Measurements from ENCODE around the gene ERC2.

The ERC2 gene

DNA sequence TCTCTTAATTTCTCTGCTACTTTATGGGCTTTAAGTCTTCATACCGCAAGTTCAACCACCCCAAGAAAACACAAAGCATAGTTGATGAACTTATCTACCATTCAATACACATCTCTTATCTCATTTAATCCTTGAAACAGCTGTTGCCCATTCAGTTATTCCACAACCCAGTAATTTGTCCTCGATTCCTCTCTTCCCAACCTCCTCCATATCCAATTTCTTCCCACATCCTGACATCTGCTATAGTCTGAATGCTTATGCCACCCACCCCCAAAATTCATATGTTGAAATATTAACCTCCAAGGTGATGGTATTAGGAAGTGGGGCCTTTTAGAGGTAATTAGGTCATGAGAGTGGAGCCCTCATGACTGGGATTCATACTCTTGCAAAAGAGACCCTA is 345.4 kb downstream of the ERC2 start:
- peaks cover 3% of the 10 kb centered on the region for H3K27me3 Mint-ChIP-seq (ENCODE audit: low read depth)

DNA sequence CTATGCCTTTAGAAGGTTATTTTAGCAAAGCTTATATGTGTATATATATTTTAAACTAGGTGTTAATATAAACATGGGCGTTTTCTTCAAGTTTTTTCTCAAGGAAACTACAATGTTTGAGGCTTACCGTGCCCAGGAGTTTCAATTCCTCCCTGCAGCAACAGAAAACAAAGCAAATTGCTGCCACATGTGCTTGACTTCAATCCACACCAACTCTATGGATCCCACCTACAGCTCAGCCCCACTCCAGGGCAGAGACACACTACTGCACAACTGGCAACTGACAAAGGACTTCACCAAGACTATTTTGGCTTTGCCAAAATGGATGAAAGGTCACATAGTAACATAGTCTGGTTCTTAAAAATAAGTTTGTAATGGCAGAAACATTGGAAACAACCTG is 346.6 kb downstream of the ERC2 start:
- Mint-ChIP-seq H3K27me3 (ENCODE audit: low read depth) (peaks cover 3% of the 10 kb centered on the region), H3K27ac (no peak overlapping the region), H3K36me3 (ENCODE audit: low read depth) (no peaks in the 10 kb centered on the region), H3K4me3 (no peak overlapping the region), H3K4me1 (ENCODE audit: low read depth) (no peaks in the 10 kb centered on the region), H3K9me3 (no peaks in the 10 kb centered on the region)

More for the DNA sequence above, 345.4 kb downstream of the ERC2 start:
- no peak overlapping the region for H3K27ac Mint-ChIP-seq
- no peak overlapping the region for H3K4me3 Mint-ChIP-seq
- H3K4me1 Mint-ChIP-seq (ENCODE audit: low read depth): no peaks in the 10 kb centered on the region
- no peaks in the 10 kb centered on the region for H3K9me3 Mint-ChIP-seq
- no peaks in the 10 kb centered on the region for H3K36me3 Mint-ChIP-seq (ENCODE audit: low read depth)

GRCh38 chr3:56119575-56120349 is 348.5 kb downstream of the ERC2 start:
- no peaks in the 10 kb centered on the region for H3K36me3 Mint-ChIP-seq (ENCODE audit: low read depth)
- H3K4me3 Mint-ChIP-seq: no peak overlapping the region
- H3K4me1 Mint-ChIP-seq (ENCODE audit: low read depth): no peaks in the 10 kb centered on the region
- peaks cover under 1% of the 10 kb centered on the region for H3K9me3 Mint-ChIP-seq
- no peaks in the 10 kb centered on the region for H3K27me3 Mint-ChIP-seq (ENCODE audit: low read depth)
- H3K27ac Mint-ChIP-seq: no peak overlapping the region

DNA sequence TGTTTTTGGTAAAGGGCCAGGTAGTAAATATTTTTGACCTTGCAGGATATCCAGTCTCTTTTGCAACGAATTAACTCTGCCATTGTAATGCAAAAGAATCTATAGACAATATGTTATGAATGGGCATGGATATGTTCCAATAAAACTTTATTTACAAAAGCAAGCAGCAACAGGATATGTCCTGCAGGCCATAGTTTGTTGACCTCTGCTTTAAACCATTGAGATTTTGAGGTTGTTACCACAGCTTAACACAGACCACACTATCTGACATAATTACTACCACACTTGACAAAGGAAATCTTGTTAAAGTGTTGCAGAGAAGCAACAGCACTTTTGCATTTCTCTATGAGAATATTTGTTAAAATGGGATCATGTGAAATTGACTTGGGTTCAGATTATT is 349.3 kb downstream of the ERC2 start:
- H3K36me3 Mint-ChIP-seq (ENCODE audit: low read depth): no peaks in the 10 kb centered on the region
- H3K27ac Mint-ChIP-seq: no peak overlapping the region

GRCh38 chr3:56115698-56116097 is 352.6 kb downstream of the ERC2 start:
- no peaks in the 10 kb centered on the region for H3K36me3 Mint-ChIP-seq (ENCODE audit: low read depth)
- H3K27me3 Mint-ChIP-seq (ENCODE audit: low read depth): no peaks in the 10 kb centered on the region
- peaks cover 5% of the 10 kb centered on the region for H3K9me3 Mint-ChIP-seq

More for the DNA sequence above, 349.3 kb downstream of the ERC2 start:
- H3K4me1 Mint-ChIP-seq (ENCODE audit: low read depth): no peaks in the 10 kb centered on the region
- H3K27me3 Mint-ChIP-seq (ENCODE audit: low read depth): no peaks in the 10 kb centered on the region
- H3K4me3 Mint-ChIP-seq: no peak overlapping the region
- H3K9me3 Mint-ChIP-seq: peaks cover 5% of the 10 kb centered on the region

DNA sequence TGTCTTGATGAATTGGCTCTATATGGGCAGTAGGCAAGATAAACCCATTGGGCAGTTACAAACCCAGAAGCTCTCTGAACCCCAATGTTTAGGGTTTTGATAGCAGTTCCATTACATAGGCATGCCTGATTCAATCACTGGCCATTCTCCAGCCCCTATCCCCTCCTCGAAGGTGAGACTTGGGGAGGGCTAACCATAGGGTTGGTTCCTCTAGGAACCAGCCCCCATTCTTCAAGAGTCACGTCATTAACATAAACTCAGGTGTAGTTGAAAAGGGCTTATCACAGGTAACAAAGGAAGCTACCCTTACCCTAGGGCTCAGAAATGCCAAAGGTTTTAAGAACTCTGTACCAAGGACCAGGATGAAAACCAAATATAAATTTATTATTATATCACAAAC is 353.1 kb downstream of the ERC2 start:
- no peaks in the 10 kb centered on the region for H3K4me1 Mint-ChIP-seq (ENCODE audit: low read depth)
- no peaks in the 10 kb centered on the region for H3K27me3 Mint-ChIP-seq (ENCODE audit: low read depth)
- no peak overlapping the region for H3K4me3 Mint-ChIP-seq
- no peak overlapping the region for H3K27ac Mint-ChIP-seq
- H3K9me3 Mint-ChIP-seq: peaks cover 5% of the 10 kb centered on the region
- no peaks in the 10 kb centered on the region for H3K36me3 Mint-ChIP-seq (ENCODE audit: low read depth)

More at GRCh38 chr3:56115698-56116097, 352.6 kb downstream of the ERC2 start:
- Mint-ChIP-seq H3K4me3 (no peak overlapping the region), H3K4me1 (ENCODE audit: low read depth) (no peaks in the 10 kb centered on the region), H3K27ac (no peak overlapping the region)

DNA sequence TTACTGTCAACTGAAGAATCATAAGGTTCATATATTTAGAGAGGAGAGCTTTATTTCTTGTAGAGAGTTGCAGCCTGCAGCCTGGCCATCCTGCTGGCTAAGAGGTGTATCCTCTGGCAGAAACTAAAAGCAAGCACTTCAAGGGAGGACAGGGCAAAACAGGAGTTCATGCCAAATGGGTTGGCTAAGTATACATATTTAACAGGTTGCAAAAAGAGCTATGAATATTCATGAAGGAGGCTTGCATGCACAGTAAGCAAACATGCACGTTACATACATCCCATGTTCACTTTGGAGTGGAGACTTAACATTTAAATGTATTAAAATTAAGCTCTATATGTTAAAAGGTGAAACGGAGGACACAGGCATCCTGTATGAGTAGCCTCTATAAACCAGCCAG is 354.4 kb downstream of the ERC2 start:
- no peak overlapping the region for H3K4me3 Mint-ChIP-seq

DNA sequence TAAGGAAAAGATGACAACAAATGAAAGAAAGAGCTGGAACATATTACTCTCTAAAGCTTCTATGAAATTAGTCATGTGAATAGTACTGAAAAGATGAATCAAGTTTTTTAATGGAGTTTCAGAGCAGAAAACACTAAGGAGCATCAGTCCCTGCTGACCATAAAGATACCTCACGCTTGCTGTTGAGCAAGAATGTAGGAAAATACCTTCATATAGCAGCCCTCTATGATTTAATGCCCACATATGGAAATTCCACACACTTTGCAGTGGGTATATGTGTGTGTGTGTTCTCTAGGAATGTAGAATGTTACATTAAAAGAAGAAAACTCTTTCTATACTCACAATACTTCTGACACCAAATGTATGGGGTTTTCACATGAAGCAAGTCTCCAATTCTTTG is 355.0 kb downstream of the ERC2 start:
- H3K27ac Mint-ChIP-seq: no peak overlapping the region
- peaks cover 5% of the 10 kb centered on the region for H3K9me3 Mint-ChIP-seq
- H3K36me3 Mint-ChIP-seq (ENCODE audit: low read depth): no peaks in the 10 kb centered on the region
- H3K4me1 Mint-ChIP-seq (ENCODE audit: low read depth): no peaks in the 10 kb centered on the region
- no peak overlapping the region for H3K4me3 Mint-ChIP-seq
- no peaks in the 10 kb centered on the region for H3K27me3 Mint-ChIP-seq (ENCODE audit: low read depth)

More for the DNA sequence above, 354.4 kb downstream of the ERC2 start:
- Mint-ChIP-seq H3K27ac (no peak overlapping the region), H3K4me1 (ENCODE audit: low read depth) (no peaks in the 10 kb centered on the region), H3K36me3 (ENCODE audit: low read depth) (no peaks in the 10 kb centered on the region), H3K9me3 (peaks cover 5% of the 10 kb centered on the region), H3K27me3 (ENCODE audit: low read depth) (no peaks in the 10 kb centered on the region)

- no peak overlapping the region for H3K4me3 Mint-ChIP-seq
- no peaks in the 10 kb centered on the region for H3K27me3 Mint-ChIP-seq (ENCODE audit: low read depth)
- H3K9me3 Mint-ChIP-seq: peaks cover 5% of the 10 kb centered on the region
- H3K4me1 Mint-ChIP-seq (ENCODE audit: low read depth): no peaks in the 10 kb centered on the region
- H3K36me3 Mint-ChIP-seq (ENCODE audit: low read depth): no peaks in the 10 kb centered on the region
- H3K27ac Mint-ChIP-seq: no peak overlapping the region
Measured at GRCh38 chr3:56111606-56112304, 356.5 kb downstream of the ERC2 start.

- Mint-ChIP-seq H3K27ac (no peak overlapping the region), H3K4me3 (no peak overlapping the region), H3K9me3 (peaks cover 5% of the 10 kb centered on the region), H3K27me3 (ENCODE audit: low read depth) (no peaks in the 10 kb centered on the region), H3K4me1 (ENCODE audit: low read depth) (no peaks in the 10 kb centered on the region), H3K36me3 (ENCODE audit: low read depth) (no peaks in the 10 kb centered on the region)
Measured at GRCh38 chr3:56110886-56111285, 357.4 kb downstream of the ERC2 start.

DNA sequence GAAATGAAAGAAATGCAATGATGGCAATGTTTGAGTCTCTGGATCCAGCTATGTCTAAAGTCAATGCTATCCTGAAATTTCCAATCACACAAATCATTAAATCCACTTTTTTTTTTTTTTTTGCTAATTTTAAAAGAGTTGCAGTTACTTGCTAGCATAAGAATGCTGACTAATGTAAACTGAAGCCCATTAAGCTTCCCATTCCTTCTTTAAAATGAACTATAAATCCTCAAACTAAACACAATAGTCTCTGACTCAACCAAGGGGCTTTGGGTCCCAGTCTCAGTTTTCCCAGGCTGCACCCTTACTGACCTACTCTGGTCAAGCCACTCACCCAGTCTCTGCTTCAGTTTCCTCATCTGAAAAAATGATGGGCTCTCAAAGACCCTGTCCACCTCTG is 361.1 kb downstream of the ERC2 start:
- no peaks in the 10 kb centered on the region for H3K27me3 Mint-ChIP-seq (ENCODE audit: low read depth)
- H3K4me1 Mint-ChIP-seq (ENCODE audit: low read depth): no peaks in the 10 kb centered on the region
- no peak overlapping the region for H3K27ac Mint-ChIP-seq
- no peak overlapping the region for H3K4me3 Mint-ChIP-seq
- H3K36me3 Mint-ChIP-seq (ENCODE audit: low read depth): no peaks in the 10 kb centered on the region
- H3K9me3 Mint-ChIP-seq: no peaks in the 10 kb centered on the region

GRCh38 chr3:56102032-56102431 is 366.2 kb downstream of the ERC2 start:
- Mint-ChIP-seq H3K4me1 (ENCODE audit: low read depth) (no peaks in the 10 kb centered on the region), H3K27ac (no peak overlapping the region), H3K9me3 (no peaks in the 10 kb centered on the region), H3K36me3 (ENCODE audit: low read depth) (no peaks in the 10 kb centered on the region), H3K27me3 (ENCODE audit: low read depth) (no peaks in the 10 kb centered on the region), H3K4me3 (no peak overlapping the region)

GRCh38 chr3:56101576-56101975 is 366.7 kb downstream of the ERC2 start:
- Mint-ChIP-seq H3K36me3 (ENCODE audit: low read depth) (no peaks in the 10 kb centered on the region), H3K27ac (no peak overlapping the region), H3K4me3 (no peak overlapping the region), H3K4me1 (ENCODE audit: low read depth) (no peaks in the 10 kb centered on the region), H3K9me3 (no peaks in the 10 kb centered on the region), H3K27me3 (ENCODE audit: low read depth) (no peaks in the 10 kb centered on the region)

GRCh38 chr3:56096999-56097398 is 371.3 kb downstream of the ERC2 start:
- Mint-ChIP-seq H3K27me3 (ENCODE audit: low read depth) (peaks cover 3% of the 10 kb centered on the region), H3K36me3 (ENCODE audit: low read depth) (no peaks in the 10 kb centered on the region), H3K4me1 (ENCODE audit: low read depth) (no peaks in the 10 kb centered on the region), H3K9me3 (no peaks in the 10 kb centered on the region), H3K4me3 (no peak overlapping the region), H3K27ac (no peak overlapping the region)

DNA sequence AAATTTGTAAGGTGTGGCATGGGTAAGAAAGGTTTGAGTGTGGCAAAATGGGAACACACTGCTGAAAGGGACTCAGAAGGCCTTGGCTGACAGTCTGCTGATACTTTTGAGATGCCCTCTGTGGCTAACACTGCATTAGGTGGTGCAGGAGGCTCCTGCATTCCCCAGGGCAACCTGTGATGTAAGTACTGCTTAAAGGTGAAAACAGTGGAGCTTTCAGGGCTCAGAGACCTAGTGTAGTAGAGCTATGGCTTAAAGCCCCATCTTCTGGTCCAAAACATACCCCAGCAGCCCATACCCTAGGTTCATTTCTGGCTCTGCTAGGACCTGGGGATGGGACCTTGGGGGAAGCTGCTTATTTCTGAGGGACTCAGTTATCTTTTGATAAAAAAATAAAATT is 374.1 kb downstream of the ERC2 start:
- H3K27me3 Mint-ChIP-seq (ENCODE audit: low read depth): peaks cover 3% of the 10 kb centered on the region
- H3K4me3 Mint-ChIP-seq: no peak overlapping the region
- H3K27ac Mint-ChIP-seq: no peak overlapping the region
- no peaks in the 10 kb centered on the region for H3K36me3 Mint-ChIP-seq (ENCODE audit: low read depth)
- no peaks in the 10 kb centered on the region for H3K9me3 Mint-ChIP-seq
- H3K4me1 Mint-ChIP-seq (ENCODE audit: low read depth): no peaks in the 10 kb centered on the region

Measured in T-helper 1 cell treated with Interleukin-12 subunit alpha and Interleukin-12 subunit beta and Interleukin-4 antibody, amounts not matched to agents 30 μg/mL and 1 μg/mL, for 36 hours (primary cell).